ENCODE measurements around the gene C6orf132. TPM values are rescaled to one million over a fixed set of nuclear protein-coding genes. Genes with fewer than 3 reads are reported as not detected.

Gene C6orf132
- total and polyA plus RNA-seq, 2 of the 8 experiments (the other 6 are each of a cell fraction or from before 2014, with no cell fraction given) = 31.5 to 64.0 TPM

DNA sequence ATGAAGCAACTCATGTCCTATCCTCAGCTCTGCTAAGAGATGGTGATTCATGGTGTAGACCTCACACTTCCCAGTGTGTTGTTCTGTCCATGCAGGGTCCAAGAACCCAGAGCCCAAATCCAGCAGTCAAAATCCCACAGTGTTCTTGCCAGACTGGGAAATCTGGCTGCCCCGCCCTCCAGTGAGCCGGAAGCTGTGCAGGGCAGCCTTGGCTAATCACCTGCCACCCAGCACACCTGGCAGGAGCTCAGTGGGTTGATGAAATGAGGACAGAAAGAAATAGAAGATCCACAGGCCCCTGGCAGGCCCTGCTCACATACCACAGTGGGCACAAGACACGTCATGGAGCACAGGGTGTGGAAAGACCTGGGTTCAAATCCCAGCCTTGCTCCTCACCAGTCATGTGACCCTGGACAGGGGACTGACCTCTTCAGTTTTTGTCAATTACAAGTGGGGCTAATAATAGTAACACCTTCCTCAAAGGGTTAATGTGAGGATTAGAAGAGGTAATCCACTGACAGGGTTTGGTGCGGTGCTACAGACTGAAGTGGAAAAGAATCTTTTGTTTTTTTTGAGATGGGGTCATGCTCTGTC, 17.1 kb upstream of the C6orf132 start:
- Histone ChIP-seq H3K18ac (ENCODE audit: extremely low read depth, low read length) (no peak overlapping the region), H2AK5ac (ENCODE audit: low read depth, low read length) (no peak overlapping the region), H3K23me2 (ENCODE audit: low read depth, low read length) (no peaks in the 10 kb centered on the region), H2BK5ac (ENCODE audit: low read depth, low read length) (no peak overlapping the region), H4K91ac (replicated peaks; ENCODE audit: insufficient read length, low read length) (no peak overlapping the region), H4K8ac (ENCODE audit: extremely low read depth, insufficient read depth, low read length) (no peak overlapping the region), H3K36me3 (ENCODE audit: control insufficient read depth in 2 of 4, insufficient read depth in 4 of 4, low read length in 3 of 4) (no peaks in the 10 kb centered on the region), H2AFZ (ENCODE audit: low read length) (no peak overlapping the region), H3K4ac (replicated peaks; ENCODE audit: insufficient read length, low read depth, low read length) (no peak overlapping the region), H3K9me3 (ENCODE audit: insufficient read depth in 2 of 2, low read depth in 1 of 2, low read length in 1 of 2) (no peaks in the 10 kb centered on the region), H2BK120ac (replicated peaks; ENCODE audit: low read depth, low read length) (no peak overlapping the region), H3K9ac (replicated peaks in 1 of 4; ENCODE audit: extremely low read depth in 1 of 4, low read depth in 3 of 4, low read length in 3 of 4) (no peak overlapping the region), H3K27me3 (replicated peaks in 1 of 4; ENCODE audit: control insufficient read depth in 3 of 4, extremely low read depth in 1 of 4, insufficient read depth in 3 of 4, low read length in 3 of 4) (peaks cover 0 to 2% (median 0%) of the 10 kb centered on the region in 4 experiments; a peak in 3 of 7 replicates), H2BK12ac (ENCODE audit: low read depth, low read length) (peak overlapping the region; percentile 53; the same call in 1 of the 2 replicates), H3K23ac (ENCODE audit: insufficient read length) (no peak overlapping the region), H3K79me1 (ENCODE audit: low read depth, low read length) (no peaks in the 10 kb centered on the region), H2BK20ac (ENCODE audit: low read length) (no peak overlapping the region), H3K56ac (replicated peaks; ENCODE audit: insufficient read length, low read depth, low read length) (no peak overlapping the region), H3K4me1 (replicated peaks in 1 of 4; ENCODE audit: control insufficient read depth in 3 of 4, insufficient read depth in 4 of 4, low read length in 3 of 4) (peaks cover 0 to 19% (median 11%) of the 10 kb centered on the region in 4 experiments), H2BK15ac (ENCODE audit: low read length) (0 out of 2 replicates have a peak overlapping the region, but pooled peaks have one; percentile 47), H4K20me1 (replicated peaks in 1 of 2; ENCODE audit: control insufficient read depth in 1 of 2, insufficient read depth in 2 of 2, low read length in 2 of 2) (no peaks in the 10 kb centered on the region), H3K4me3 (ENCODE audit: extremely low read depth in 1 of 4, insufficient read depth in 2 of 4, low read depth in 3 of 4, low read length in 4 of 4) (no peak overlapping the region), H3K27ac (ENCODE audit: low read depth, low read length) (no peak overlapping the region), H3K79me2 (ENCODE audit: control insufficient read depth in 1 of 2, insufficient read depth in 2 of 2, low read length in 2 of 2) (no peaks in the 10 kb centered on the region), H3K14ac (ENCODE audit: insufficient read length) (no peak overlapping the region), H4K5ac (ENCODE audit: insufficient read length, low read depth, low read length) (no peak overlapping the region), H3K4me2 (ENCODE audit: insufficient read depth in 1 of 2, low read depth in 2 of 2, low read length in 2 of 2) (no peak overlapping the region)
- no peak for DNase-seq (ENCODE audit: low read depth in 1 of 2, low spot score in 2 of 2)
- ChIA-PET CTCF (ENCODE audit: partially characterized antibody) (interaction anchor here (0.7 to 3.0 kb wide), 8 partner anchors 9 to 66 kb away, joined by 3 to 12 read pairs (median 3); partner anchors contain the start of gene C6orf132), POLR2A (ENCODE audit: partially characterized antibody) (interaction anchor here (0.6 to 1.4 kb wide), 6 partner anchors 9 to 86 kb away, joined by 3 to 7 read pairs (median 4); partner anchors contain the start of gene C6orf132)
- WGBS, 2 experiments (ENCODE audit: extremely low coverage in 1 of 2, insufficient coverage in 1 of 2, insufficient read length in 1 of 2, insufficient replicate concordance in 2 of 2, low coverage in 1 of 2, low lambda C conversion rate in 2 of 2, missing lambda C conversion rate in 1 of 2) = 68% methylated on average over 4 of the region's 4 CpGs; no CpG with 5 or more reads in 1 of the 2 experiments
- FAIRE-seq = no peak
- TF ChIP-seq CBX8 (IDR thresholded peaks at IDR 0.05; ENCODE audit: borderline replicate concordance, low read depth, low read length) (no peak), TCF12 (IDR thresholded peaks at IDR 0.05; ENCODE audit: low read depth, low read length) (no peak), JUN (IDR thresholded peaks at IDR 0.05; ENCODE audit: low read depth, low read length) (no peak), BACH1 (IDR thresholded peaks at IDR 0.05; ENCODE audit: low read length) (no peak), SP1 (IDR thresholded peaks at IDR 0.05; ENCODE audit: low read depth, low read length) (no peak), MAFK (IDR thresholded peaks at IDR 0.05; ENCODE audit: low read depth, low read length) (no peak), TAF1 (IDR thresholded peaks at IDR 0.05; ENCODE audit: low read depth, low read length) (no peak), SIX5 (IDR thresholded peaks at IDR 0.05; ENCODE audit: low read depth, low read length) (no peak), EGR1 (IDR thresholded peaks at IDR 0.05; ENCODE audit: borderline replicate concordance, low read depth, low read length) (no peak), CREB1 (IDR thresholded peaks at IDR 0.05) (no peak)
- TF ChIP-seq, protein P1, sequence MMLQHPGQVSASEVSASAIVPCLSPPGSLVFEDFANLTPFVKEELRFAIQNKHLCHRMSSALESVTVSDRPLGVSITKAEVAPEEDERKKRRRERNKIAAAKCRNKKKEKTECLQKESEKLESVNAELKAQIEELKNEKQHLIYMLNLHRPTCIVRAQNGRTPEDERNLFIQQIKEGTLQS (IDR thresholded peaks at IDR 0.05; ENCODE audit: insufficient read depth, low read depth, low read length) = no peak

Data from H1 (cell line).